8988T (cell line): ENCODE measurements around the gene CERS3.

Source experiments
- DNase-seq: peaks from one replicate; pipeline ENCODE4 v3.0.0; 2011

Gene CERS3

GRCh38 chr15:100528833-100529428, at the start of gene CERS3:
Gene CERS3 (minus strand): TSS chr15:100528950. CDS start chr15:100501849, 27,101 bp downstream.
- no peak for DNase-seq

- no peak for DNase-seq
These were observed 44.8 kb upstream of the CERS3 start for GRCh38 chr15:100573526-100573925.

- no peak for DNase-seq
These were observed 43.7 kb upstream of the CERS3 start for GRCh38 chr15:100572362-100572983.

- DNase-seq = no peak
These were observed 42.9 kb upstream of the CERS3 start for GRCh38 chr15:100571592-100572167.

GRCh38 chr15:100570735-100571313, 42.1 kb upstream of the CERS3 start:
- DNase-seq = no peak

- no peak for DNase-seq
These were observed 41.5 kb upstream of the CERS3 start for GRCh38 chr15:100570275-100570674.

GRCh38 chr15:100569391-100569790, 40.6 kb upstream of the CERS3 start:
- no peak for DNase-seq

- no peak for DNase-seq
These were observed 38.3 kb upstream of the CERS3 start for GRCh38 chr15:100566850-100567628.

- no peak for DNase-seq
These were observed 36.8 kb upstream of the CERS3 start for GRCh38 chr15:100565591-100565990.

- no peak for DNase-seq
These were observed 31.6 kb upstream of the CERS3 start for GRCh38 chr15:100560323-100560722.

- no peak for DNase-seq
These were observed 30.6 kb upstream of the CERS3 start for GRCh38 chr15:100559330-100559729.

GRCh38 chr15:100558771-100559254, 30.1 kb upstream of the CERS3 start:
- DNase-seq = no peak

- DNase-seq = no peak
These were observed 24.7 kb upstream of the CERS3 start for GRCh38 chr15:100553468-100553867.

GRCh38 chr15:100547961-100548360, 19.2 kb upstream of the CERS3 start:
- no peak for DNase-seq

GRCh38 chr15:100544946-100545345, 16.2 kb upstream of the CERS3 start:
- DNase-seq = no peak

- DNase-seq = no peak
These were observed 15.6 kb upstream of the CERS3 start for GRCh38 chr15:100544338-100544841.

- no peak for DNase-seq
These were observed 13.5 kb upstream of the CERS3 start for GRCh38 chr15:100542290-100542689.

GRCh38 chr15:100537331-100537730, 8.6 kb upstream of the CERS3 start:
- DNase-seq = no peak

- no peak for DNase-seq
These were observed 8.0 kb upstream of the CERS3 start for GRCh38 chr15:100536733-100537132.

GRCh38 chr15:100533886-100534285, 5.1 kb upstream of the CERS3 start:
- no peak for DNase-seq

GRCh38 chr15:100531823-100532327, 3.1 kb upstream of the CERS3 start:
- no peak for DNase-seq

GRCh38 chr15:100531204-100531603, 2.5 kb upstream of the CERS3 start:
- no peak for DNase-seq

- DNase-seq = no peak
These were observed 806 bp upstream of the CERS3 start for GRCh38 chr15:100529556-100529955.
